GM12891 (cell line): ENCODE results near the gene ALKAL2.

Experiments
- POLR2A ChIP-seq: IDR thresholded peaks from 2 replicates; pipeline ENCODE4 v1.6.1; 2011; ENCODE audit warnings: low read depth, low read length, control low read depth
- POLR2AphosphoS5 ChIP-seq: IDR thresholded peaks from 2 replicates; pipeline ENCODE4 v1.6.1; 2011; ENCODE audit warnings: low read depth, low read length, control low read depth
- POU2F2 ChIP-seq: IDR thresholded peaks from 2 replicates; pipeline ENCODE4 v1.6.1; 2011; ENCODE audit warnings: low read depth, mild to moderate bottlenecking, control low read depth, low read length, moderate library complexity
- SPI1 ChIP-seq: IDR thresholded peaks from 2 replicates; pipeline ENCODE4 v1.6.1; 2011; ENCODE audit warnings: low read depth, low read length, control low read depth
- TAF1 ChIP-seq: IDR thresholded peaks from 2 replicates; pipeline ENCODE4 v1.6.1; 2011; ENCODE audit warnings: low read depth, low read length, control low read depth

- TF ChIP-seq POLR2A (no peak), TAF1 (no peak), SPI1 (no peak), POU2F2 (no peak), POLR2AphosphoS5 (no peak)
Observed at GRCh38 chr2:314561-315336, 26.9 kb upstream of the ALKAL2 start.
